Heart left ventricle (tissue), 16 donors: ENCODE results near the gene THRAP3. TPM values are rescaled to one million over a fixed set of nuclear protein-coding genes. Genes with fewer than 3 reads are reported as not detected.

Experiments used
- ATAC-seq, 4 donors: fragments of 200-7000 bp; cut with Tn5 transposase; one replicate each; pipeline ENCODE4 v1.9.1; 2020 to 2022; ENCODE audit warnings: moderate library complexity in 4 of 4, mild to moderate bottlenecking in 3 of 4, moderate number of reproducible peaks in 1 of 4
- DNase-seq, 5 donors: peaks; one replicate each; pipeline ENCODE4 v3.0.0-alpha.2; 2020
- H3K27ac ChIP-seq, 12 donors: fragments of 200-600 bp; sonication (generic) in 4 of 12; one replicate each; pipeline versions ENCODE4 v1.5.0 to v1.8.0; 2016 to 2022; ENCODE audit warnings: mild to moderate bottlenecking in 2 of 12
- H3K27me3 ChIP-seq, 9 donors: fragments of 200-600 bp; sonication (generic) in 2 of 9; one replicate each; pipeline versions ENCODE4 v1.5.1 to v1.8.0; 2016 to 2022; ENCODE audit warnings: mild to moderate bottlenecking in 3 of 9
- H3K36me3 ChIP-seq, 9 donors: fragments of 200-600 bp; sonication (generic) in 2 of 9; one replicate each; pipeline versions ENCODE4 v1.5.0 to v1.8.0; 2018 to 2022; ENCODE audit warnings: mild to moderate bottlenecking in 2 of 9
- H3K4me1 ChIP-seq, 12 donors: fragments of 200-600 bp; sonication (generic) in 4 of 12; one replicate each; pipeline versions ENCODE4 v1.5.0 to v1.8.0; 2016 to 2022; ENCODE audit warnings: mild to moderate bottlenecking in 3 of 12
- H3K4me3 ChIP-seq, 12 donors: fragments of 200-600 bp; sonication (generic) in 4 of 12; one replicate each; pipeline versions ENCODE4 v1.5.0 to v1.8.0; 2017 to 2022; ENCODE audit warnings: mild to moderate bottlenecking in 9 of 12, moderate library complexity in 4 of 12
- H3K9me3 ChIP-seq, 12 donors: fragments of 200-600 bp; sonication (generic) in 4 of 12; one replicate each; pipeline versions ENCODE4 v1.5.0 to v1.8.0; 2016 to 2022; ENCODE audit warnings: mild to moderate bottlenecking in 1 of 12
- POLR2A ChIP-seq, 2 donors: fragments of 450-650 bp; IDR thresholded peaks; one replicate each; pipeline ENCODE4 v1.6.1; 2017; ENCODE audit warnings: antibody characterized with exemption in 2 of 2, mild to moderate bottlenecking in 2 of 2, moderate library complexity in 2 of 2
- WGBS, 4 donors: extraction: QIAGEN DNeasy Blood & Tissue Kit in 2 of 4; methylation state at CpG; one replicate each; pipeline versions ENCODE4 v1.1.5 to v1.1.7; 2013 to 2018; 5-methylcytosine and 5-hydroxymethylcytosine counted together
- intact Hi-C, 10 donors: fragments of 100-400 bp; cut with DNase I; formaldehyde crosslinking; loops; one replicate each; pipeline versions ENCODE4 v1.11.1 to v1.14.2; 2022
- polyA plus RNA-seq, 2 donors: library from polyadenylated mRNA; stranded (reverse); fragments of 200-250 nt; gene quantifications; one replicate each; pipeline ENCODE4 v1.2.3, GENCODE V29; 2013
- total RNA-seq, 9 donors: library from RNA; depleted of rRNA in 2 of 9; stranded (reverse); fragments of >200 nt in 2 of 9; fragmentation: NEBNext Ultra II Directional in 3 of 9; extraction: Animal tissue kit (Norgen Biotek cat#: 25700) in 3 of 9; gene quantifications; one replicate each; pipeline versions ENCODE4 v1.1.0 to v1.2.4, GENCODE V29; 2016 to 2023
- TF ChIP-seq, protein P1 (sequence below), 12 donors: fragments of 200-600 bp; sonication (generic) in 4 of 12; IDR thresholded peaks; one replicate each; pipeline versions ENCODE4 v1.5.0 to v1.8.0; 2018 to 2022; ENCODE audit warnings: antibody characterized with exemption in 12 of 12, mild to moderate bottlenecking in 5 of 12
- donor health status: ischemic (EF 13 %, LVEDD 7.1; RV severe dilation, severe dysfunction).
- donor health status: healthy with polysubstance abuse.
- donor health status: DM: no; HTN: yes; CAD: no.
- donor health status: DM: no; HTN: no; CAD: no.
- donor health status: ischemic (EF 25% LVEDD 6.9; RV normal size, moderate dysfunction).
- donor health status: ischemic (EF 25% LVEDD 5.7; RV mildly dilated, moderate dysfunction).
- donor health status: healthy.
- donor health status: DM: yes; HTN: yes; CAD: no.
- donor health status: ischemic (EF 35%, LVEDD 5.7; RV mildly dilated, moderate dysfunction).
- donor health status: nonischemic (EF 11% LVEDD 7.7; RV severe dilation, severe dysfunction).
- donor health status: DM: yes; HTN: yes; CAD: no.
- donor health status: PGD.
- donor health status: ischemic (EF 29% LVEDD 5.4; RV normal size, mild dysfunction).
- donor health status: nonischemic (EF 23%, LVEDD 6.1; RV moderate dilation, normal function).

The THRAP3 gene
- total and polyA plus RNA-seq, 11 donors, result 27.9 to 106 (median 90.1) TPM

DNA sequence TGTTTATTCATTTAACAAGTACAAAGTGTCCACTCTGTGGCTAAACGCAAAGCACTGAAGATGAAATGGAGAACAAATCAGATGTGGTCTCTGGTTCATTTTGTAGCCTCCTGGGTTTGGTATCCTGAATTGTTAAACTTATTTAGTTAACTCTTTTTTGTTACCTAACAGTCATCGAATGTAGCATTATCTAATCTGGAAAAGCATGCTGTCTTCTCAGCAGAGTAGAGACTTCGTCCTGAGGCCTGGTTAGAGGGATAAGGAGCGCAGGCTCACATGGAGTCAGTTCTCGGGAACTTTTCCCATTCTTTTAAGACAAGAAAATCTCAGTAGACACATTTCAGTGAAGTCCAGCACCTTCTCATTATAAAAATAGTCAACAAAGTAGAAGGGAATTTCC lies 48.8 kb downstream of the THRAP3 start:
- Histone ChIP-seq H3K4me1 (peaks cover 0 to 49% (median 14%) of the 10 kb centered on the region in 12 donors), H3K27me3 (no peaks in the 10 kb centered on the region), H3K9me3 (no peaks in the 10 kb centered on the region), H3K27ac (peak overlapping the region in 4 of 12 donors; percentile 10 to 53 (median 38)), H3K4me3 (no peak overlapping the region), H3K36me3 (peaks cover 0 to 70% (median 33%) of the 10 kb centered on the region in 9 donors)
- ATAC-seq, result no peak
- WGBS, 4 donors, result 45 to 53% (median 50%) methylated on average over 5 of the region's 5 CpGs
- no peak for DNase-seq
- TF ChIP-seq, protein P1, sequence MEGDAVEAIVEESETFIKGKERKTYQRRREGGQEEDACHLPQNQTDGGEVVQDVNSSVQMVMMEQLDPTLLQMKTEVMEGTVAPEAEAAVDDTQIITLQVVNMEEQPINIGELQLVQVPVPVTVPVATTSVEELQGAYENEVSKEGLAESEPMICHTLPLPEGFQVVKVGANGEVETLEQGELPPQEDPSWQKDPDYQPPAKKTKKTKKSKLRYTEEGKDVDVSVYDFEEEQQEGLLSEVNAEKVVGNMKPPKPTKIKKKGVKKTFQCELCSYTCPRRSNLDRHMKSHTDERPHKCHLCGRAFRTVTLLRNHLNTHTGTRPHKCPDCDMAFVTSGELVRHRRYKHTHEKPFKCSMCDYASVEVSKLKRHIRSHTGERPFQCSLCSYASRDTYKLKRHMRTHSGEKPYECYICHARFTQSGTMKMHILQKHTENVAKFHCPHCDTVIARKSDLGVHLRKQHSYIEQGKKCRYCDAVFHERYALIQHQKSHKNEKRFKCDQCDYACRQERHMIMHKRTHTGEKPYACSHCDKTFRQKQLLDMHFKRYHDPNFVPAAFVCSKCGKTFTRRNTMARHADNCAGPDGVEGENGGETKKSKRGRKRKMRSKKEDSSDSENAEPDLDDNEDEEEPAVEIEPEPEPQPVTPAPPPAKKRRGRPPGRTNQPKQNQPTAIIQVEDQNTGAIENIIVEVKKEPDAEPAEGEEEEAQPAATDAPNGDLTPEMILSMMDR (IDR thresholded peaks at IDR 0.05), result no peak
- TF ChIP-seq POLR2A (IDR thresholded peaks at IDR 0.05), result no peak
- intact Hi-C loops, result loop anchor here in 1 of 10 donors (5.0 kb wide), 1 partner anchor 41 kb away; no protein-coding TSS in a partner anchor

DNA sequence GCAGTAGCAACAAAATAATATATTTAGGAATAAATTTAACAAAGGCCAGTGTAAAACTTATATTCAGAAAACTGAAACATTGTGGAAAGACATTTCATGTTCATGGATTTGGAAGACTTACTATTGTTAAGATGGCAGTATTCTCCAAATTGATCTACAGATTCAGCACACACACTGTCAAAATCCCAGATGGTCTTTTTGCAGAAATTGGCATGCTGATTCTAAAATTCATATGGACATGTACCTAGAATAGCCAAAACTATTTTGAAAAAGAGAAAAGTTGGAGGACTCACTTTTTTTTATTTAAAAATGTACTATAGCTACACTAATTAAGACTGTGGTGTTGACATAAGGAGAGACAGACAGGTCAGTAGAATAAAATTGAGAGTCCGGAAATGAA lies 50.0 kb downstream of the THRAP3 start:
- 94 to 98% (median 95%) methylated on average over 1 of the region's 1 CpG for WGBS, 4 donors
- Histone ChIP-seq H3K36me3 (peaks cover 0 to 60% (median 24%) of the 10 kb centered on the region in 9 donors), H3K27ac (no peak overlapping the region), H3K9me3 (no peaks in the 10 kb centered on the region), H3K4me3 (no peak overlapping the region), H3K4me1 (peaks cover 0 to 49% (median 20%) of the 10 kb centered on the region in 12 donors), H3K27me3 (no peaks in the 10 kb centered on the region)
- no peak for TF ChIP-seq POLR2A (IDR thresholded peaks at IDR 0.05)
- TF ChIP-seq, protein P1 (IDR thresholded peaks at IDR 0.05), result no peak
- DNase-seq (no peak), ATAC-seq (no peak)
- intact Hi-C loops, result loop anchor here in 1 of 10 donors (5.0 kb wide), 1 partner anchor 42 kb away; no protein-coding TSS in a partner anchor

DNA sequence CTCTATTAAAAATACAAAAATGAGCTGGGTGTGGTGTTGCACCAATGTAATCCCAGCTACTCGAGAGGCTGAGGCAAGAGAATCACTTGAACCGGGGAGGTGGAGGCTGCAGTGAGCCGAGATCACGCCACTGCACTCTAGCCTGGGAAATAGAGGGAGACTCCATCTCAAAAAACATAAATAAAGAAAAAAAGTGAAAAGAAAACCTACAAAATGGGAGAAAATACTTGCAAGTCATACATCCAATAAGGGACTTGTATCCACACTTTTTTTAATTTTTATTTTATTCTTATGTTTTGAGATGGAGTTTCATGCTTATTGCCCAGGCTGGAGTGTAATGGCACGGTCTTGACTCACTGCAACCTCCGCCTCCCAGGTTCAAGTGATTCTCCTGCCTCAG lies 52.4 kb downstream of the THRAP3 start:
- peak overlapping the region in 2 of 12 donors; percentile 11 to 89 for H3K27ac ChIP-seq
- H3K36me3 ChIP-seq, result peaks cover 0 to 43% (median 6%) of the 10 kb centered on the region in 9 donors
- H3K4me1 ChIP-seq, result peaks cover 0 to 69% (median 33%) of the 10 kb centered on the region in 12 donors
- no peak overlapping the region for H3K4me3 ChIP-seq
- DNase-seq, result no peak
- TF ChIP-seq, protein P1 (IDR thresholded peaks at IDR 0.05), result no peak
- no peak for TF ChIP-seq POLR2A (IDR thresholded peaks at IDR 0.05)
- no peak for ATAC-seq
- WGBS, 4 donors, result 96 to 98% (median 97%) methylated on average over 6 of the region's 6 CpGs
- intact Hi-C loops, result loop anchor here in 1 of 10 donors (5.0 kb wide), 1 partner anchor 34 kb away; no protein-coding TSS in a partner anchor
- no peaks in the 10 kb centered on the region for H3K27me3 ChIP-seq
- no peaks in the 10 kb centered on the region for H3K9me3 ChIP-seq

DNA sequence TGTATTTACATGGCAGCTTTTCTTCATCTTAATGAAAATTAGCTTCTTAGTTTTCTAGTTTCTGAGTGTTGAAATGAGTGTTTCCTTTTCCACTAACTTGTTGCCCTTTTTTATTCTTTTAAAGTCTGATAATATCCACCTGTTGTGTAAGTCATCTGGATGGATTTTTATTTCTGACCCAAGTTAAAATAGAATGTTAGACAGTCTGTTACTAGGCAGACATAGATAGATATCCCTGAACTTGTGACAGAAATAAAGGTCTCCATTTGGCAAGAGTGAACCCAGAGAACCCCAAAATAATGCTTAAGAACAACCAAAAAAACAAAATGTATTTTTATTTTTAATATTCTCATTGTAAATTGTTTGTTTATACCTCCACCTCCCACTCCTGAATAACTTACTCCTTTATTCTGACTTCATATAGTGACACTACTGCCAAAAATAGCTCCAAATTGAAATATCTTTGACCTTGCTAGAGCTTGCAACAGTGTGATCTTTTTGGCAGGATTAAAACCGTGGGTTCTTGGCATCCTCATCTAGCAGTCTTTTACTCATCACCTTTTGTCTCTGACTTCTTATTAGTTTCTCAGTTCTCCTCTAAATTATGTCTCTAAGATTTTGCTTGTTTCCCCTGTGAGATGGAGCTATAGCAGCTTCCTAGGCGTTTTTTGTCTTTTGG lies 55.0 kb downstream of the THRAP3 start:
- 29 to 42% (median 34%) methylated on average over 2 of the region's 2 CpGs for WGBS, 4 donors
- H3K27me3 ChIP-seq, result no peaks in the 10 kb centered on the region
- no peak for TF ChIP-seq POLR2A (IDR thresholded peaks at IDR 0.05)
- TF ChIP-seq, protein P1 (IDR thresholded peaks at IDR 0.05), result no peak
- H3K9me3 ChIP-seq, result no peaks in the 10 kb centered on the region
- no peak overlapping the region for H3K4me3 ChIP-seq
- H3K36me3 ChIP-seq, result peaks cover 0 to 43% (median 24%) of the 10 kb centered on the region in 9 donors
- H3K4me1 ChIP-seq, result peaks cover 0 to 71% (median 39%) of the 10 kb centered on the region in 12 donors
- DNase-seq (no peak), ATAC-seq (peak; percentile 52 to 84 (median 76))
- intact Hi-C loops, result loop anchor here in 1 of 10 donors (5.0 kb wide), 1 partner anchor 37 kb away; no protein-coding TSS in a partner anchor
- H3K27ac ChIP-seq, result peak overlapping the region; percentile 50 to 90 (median 79)
